Mucosa of stomach (tissue), 1 donor: Measurements from ENCODE around the gene BRD7.

Experiments
- H3K27me3 ChIP-seq: one replicate; pipeline ENCODE4 v1.7.0; 2013; ENCODE audit warnings: mild to moderate bottlenecking, low read length; ENCODE audit not compliant: control insufficient read depth, insufficient read depth
- H3K36me3 ChIP-seq: one replicate; pipeline ENCODE4 v1.7.0; 2013; ENCODE audit warnings: low read length; ENCODE audit not compliant: control insufficient read depth, insufficient read depth
- H3K4me1 ChIP-seq: one replicate; pipeline ENCODE4 v1.7.0; 2013; ENCODE audit warnings: mild to moderate bottlenecking, low read length; ENCODE audit not compliant: control insufficient read depth, insufficient read depth
- H3K4me3 ChIP-seq: one replicate; pipeline ENCODE4 v1.7.0; 2013; ENCODE audit warnings: low read length
- H3K9ac ChIP-seq: one replicate; pipeline ENCODE4 v1.7.0; 2013; ENCODE audit warnings: mild to moderate bottlenecking, low read length, moderate library complexity
- H3K9me3 ChIP-seq: one replicate; pipeline ENCODE4 v1.7.0; 2013; ENCODE audit warnings: mild to moderate bottlenecking, low read length, moderate library complexity; ENCODE audit not compliant: control insufficient read depth
- donor health status: Pancreatic carcinoma.

BRD7 gene

DNA sequence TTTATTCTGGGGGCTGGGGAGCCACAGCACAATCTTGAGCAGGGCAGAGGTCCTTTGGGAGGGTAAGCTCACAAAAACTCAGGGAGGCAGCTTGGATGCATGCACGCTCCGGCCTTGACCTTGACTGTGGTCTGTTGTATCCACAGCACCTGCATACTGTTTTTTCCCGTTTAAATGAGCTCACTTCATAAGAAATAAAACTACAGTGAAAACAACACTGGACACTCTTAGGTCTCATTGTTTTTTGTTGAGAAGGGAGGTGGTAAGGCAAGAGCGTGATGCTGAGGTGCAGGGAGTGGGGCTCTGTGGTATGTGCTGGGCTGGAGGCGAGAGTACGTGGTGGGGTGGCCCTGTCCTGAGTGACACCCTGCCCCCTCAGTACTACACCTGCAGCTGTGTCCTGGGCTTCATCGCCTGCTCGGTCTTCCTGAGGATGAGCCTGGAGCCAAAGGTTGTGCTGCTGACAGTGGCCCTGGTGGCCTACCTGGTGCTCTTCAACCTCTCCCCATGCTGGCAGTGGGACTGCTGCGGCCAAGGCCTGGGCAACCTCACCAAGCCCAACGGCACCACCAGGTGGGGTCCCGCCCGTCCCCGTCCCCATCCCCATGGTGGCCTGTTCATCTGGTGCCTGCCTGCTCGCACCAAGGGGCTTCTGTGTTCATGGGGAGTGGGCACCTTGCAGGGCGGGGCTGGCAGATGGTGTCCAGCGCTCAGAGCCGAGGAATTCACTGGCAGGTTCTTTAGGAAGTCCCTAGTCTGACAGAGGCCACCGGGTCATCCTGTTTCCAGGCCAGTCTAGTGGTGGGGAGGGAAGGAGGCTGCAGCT lies 58.3 kb downstream of the BRD7 start:
- Histone ChIP-seq H3K4me3 (no peak overlapping the region), H3K36me3 (peaks cover 8% of the 10 kb centered on the region), H3K9ac (no peak overlapping the region), H3K9me3 (no peaks in the 10 kb centered on the region), H3K27me3 (no peaks in the 10 kb centered on the region), H3K4me1 (no peaks in the 10 kb centered on the region)

- Histone ChIP-seq H3K36me3 (peaks cover under 1% of the 10 kb centered on the region), H3K9ac (no peak overlapping the region)
These were observed 59.1 kb downstream of the BRD7 start for GRCh38 chr16:50309527-50310307.

DNA sequence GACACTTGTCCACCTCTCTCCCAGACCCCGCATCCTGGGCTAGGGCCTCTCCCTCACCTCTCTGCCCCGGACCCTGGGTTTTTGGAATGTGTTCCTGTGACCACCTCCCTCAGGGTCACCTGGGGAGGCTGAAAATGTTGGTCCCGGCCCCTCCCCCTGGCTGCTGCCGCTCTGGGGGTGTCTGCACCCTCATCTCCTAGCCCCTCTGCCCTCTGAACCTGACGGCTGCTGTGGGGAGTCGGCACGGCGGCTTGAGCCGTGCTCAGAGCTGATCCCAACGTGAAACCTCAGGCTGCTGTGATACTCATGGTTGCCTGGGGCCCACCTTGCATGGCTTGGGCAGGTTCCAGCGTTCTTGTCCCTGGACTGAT lies 59.6 kb downstream of the BRD7 start:
- H3K9ac ChIP-seq: no peak overlapping the region
- H3K27me3 ChIP-seq: no peaks in the 10 kb centered on the region
- H3K9me3 ChIP-seq: no peaks in the 10 kb centered on the region
- no peak overlapping the region for H3K4me3 ChIP-seq
- no peaks in the 10 kb centered on the region for H3K36me3 ChIP-seq
- no peaks in the 10 kb centered on the region for H3K4me1 ChIP-seq

More at GRCh38 chr16:50309527-50310307, 59.1 kb downstream of the BRD7 start:
- H3K4me3 ChIP-seq: no peak overlapping the region
- no peaks in the 10 kb centered on the region for H3K4me1 ChIP-seq
- no peaks in the 10 kb centered on the region for H3K27me3 ChIP-seq
- no peaks in the 10 kb centered on the region for H3K9me3 ChIP-seq

- no peaks in the 10 kb centered on the region for H3K36me3 ChIP-seq
- peaks cover 4% of the 10 kb centered on the region for H3K4me1 ChIP-seq
- no peak overlapping the region for H3K4me3 ChIP-seq
- no peaks in the 10 kb centered on the region for H3K27me3 ChIP-seq
- no peak overlapping the region for H3K9ac ChIP-seq
- H3K9me3 ChIP-seq: no peaks in the 10 kb centered on the region
These were observed 60.4 kb downstream of the BRD7 start for GRCh38 chr16:50308237-50308965.

DNA sequence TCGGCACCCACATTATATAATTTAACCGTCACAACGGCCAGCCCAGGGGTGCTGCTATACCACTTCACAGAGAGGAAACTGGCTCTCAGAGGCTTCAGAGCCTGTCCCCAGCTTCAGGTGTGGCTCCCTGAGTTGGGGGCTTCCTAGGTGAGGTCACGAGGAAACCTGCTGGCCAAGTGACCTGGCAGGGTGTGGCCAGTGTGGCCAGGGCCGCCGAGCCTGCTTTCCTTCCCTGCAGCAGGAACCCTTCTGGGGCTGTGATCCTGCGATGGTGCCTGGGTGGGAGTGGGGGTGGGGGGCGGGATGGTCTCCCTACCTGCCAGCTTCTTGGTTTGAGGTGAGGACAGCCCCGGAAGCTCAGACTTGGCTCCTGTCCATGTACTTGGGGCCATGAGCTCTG lies 62.5 kb downstream of the BRD7 start:
- H3K9me3 ChIP-seq: no peaks in the 10 kb centered on the region
- H3K27me3 ChIP-seq: no peaks in the 10 kb centered on the region
- peaks cover 14% of the 10 kb centered on the region for H3K4me1 ChIP-seq
- no peak overlapping the region for H3K9ac ChIP-seq
- H3K36me3 ChIP-seq: no peaks in the 10 kb centered on the region
- H3K4me3 ChIP-seq: no peak overlapping the region

DNA sequence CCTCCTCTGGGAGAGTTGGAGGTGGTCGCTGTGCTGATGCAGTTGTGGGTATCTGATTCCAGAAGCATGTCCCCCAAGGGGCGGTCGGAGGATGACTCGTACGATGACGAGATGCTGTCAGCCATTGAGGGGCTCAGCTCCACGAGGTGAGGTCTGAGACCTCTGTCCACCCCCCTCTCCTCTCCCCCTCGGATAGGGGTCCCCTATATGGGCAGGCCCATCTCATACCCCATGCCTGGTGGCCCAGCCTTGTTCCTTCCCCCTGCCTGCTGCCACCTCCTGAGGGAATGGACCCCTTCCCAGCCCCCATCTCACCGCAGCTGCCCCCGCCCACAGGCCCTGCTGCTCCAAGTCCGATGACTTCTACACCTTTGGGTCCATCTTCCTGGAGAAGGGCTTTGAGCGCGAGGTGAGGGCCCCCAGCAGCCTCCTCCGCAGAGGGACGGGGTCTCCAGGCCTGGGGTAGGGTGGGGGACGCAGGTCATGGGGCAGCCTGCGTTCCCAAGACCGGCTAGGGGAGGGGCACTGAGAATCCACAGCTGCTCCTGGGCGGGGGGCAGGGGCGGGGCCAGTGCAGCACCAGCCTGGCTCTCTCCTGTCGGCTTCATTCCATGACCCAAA lies 63.2 kb downstream of the BRD7 start:
- Histone ChIP-seq H3K27me3 (no peaks in the 10 kb centered on the region), H3K36me3 (no peaks in the 10 kb centered on the region), H3K4me1 (peaks cover 19% of the 10 kb centered on the region), H3K9me3 (no peaks in the 10 kb centered on the region), H3K9ac (no peak overlapping the region), H3K4me3 (no peak overlapping the region)

- Histone ChIP-seq H3K36me3 (no peaks in the 10 kb centered on the region), H3K9ac (no peak overlapping the region)
These were observed 64.0 kb downstream of the BRD7 start for GRCh38 chr16:50304467-50305440.

GRCh38 chr16:50303605-50304466 lies 65.0 kb downstream of the BRD7 start:
- no peaks in the 10 kb centered on the region for H3K9me3 ChIP-seq
- H3K27me3 ChIP-seq: no peaks in the 10 kb centered on the region
- H3K4me1 ChIP-seq: peaks cover 19% of the 10 kb centered on the region
- no peak overlapping the region for H3K9ac ChIP-seq
- H3K4me3 ChIP-seq: no peak overlapping the region
- H3K36me3 ChIP-seq: no peaks in the 10 kb centered on the region

More at GRCh38 chr16:50304467-50305440, 64.0 kb downstream of the BRD7 start:
- Histone ChIP-seq H3K9me3 (no peaks in the 10 kb centered on the region), H3K4me1 (peaks cover 19% of the 10 kb centered on the region), H3K27me3 (no peaks in the 10 kb centered on the region), H3K4me3 (no peak overlapping the region)

DNA sequence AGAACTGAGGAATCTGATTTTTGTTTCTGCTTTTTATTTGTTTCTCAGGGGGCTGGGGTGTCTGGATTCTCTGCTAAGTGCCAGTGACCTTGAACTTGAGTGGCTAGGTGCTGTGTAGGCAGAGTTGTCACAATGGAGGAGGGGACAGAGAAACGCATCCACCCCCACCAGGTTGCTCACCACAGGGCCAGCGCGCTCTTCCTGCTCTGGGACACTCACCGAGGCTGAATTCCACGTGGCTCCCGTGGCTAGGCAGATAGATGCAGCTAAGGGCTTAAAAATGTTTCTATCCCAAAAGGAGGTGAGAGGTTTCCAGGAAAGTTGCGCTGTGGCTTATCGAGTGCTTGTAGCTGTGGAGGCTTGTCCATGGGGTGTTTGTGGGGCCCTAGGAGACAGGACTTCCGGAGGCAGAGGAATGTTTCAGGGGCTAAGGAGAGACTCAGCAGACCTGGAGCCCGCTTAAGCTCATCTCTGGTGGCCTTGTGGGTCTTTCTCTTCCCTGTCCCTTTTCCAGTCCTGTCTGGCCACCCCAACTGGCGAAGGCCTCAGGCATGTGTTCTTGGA lies 65.7 kb downstream of the BRD7 start:
- H3K36me3 ChIP-seq: no peaks in the 10 kb centered on the region
- no peak overlapping the region for H3K4me3 ChIP-seq
- H3K4me1 ChIP-seq: peaks cover 19% of the 10 kb centered on the region
- H3K9me3 ChIP-seq: no peaks in the 10 kb centered on the region
- no peaks in the 10 kb centered on the region for H3K27me3 ChIP-seq
- no peak overlapping the region for H3K9ac ChIP-seq

GRCh38 chr16:50302472-50303005 lies 66.2 kb downstream of the BRD7 start:
- Histone ChIP-seq H3K4me1 (peaks cover 19% of the 10 kb centered on the region), H3K4me3 (no peak overlapping the region), H3K9ac (no peak overlapping the region), H3K9me3 (no peaks in the 10 kb centered on the region), H3K36me3 (no peaks in the 10 kb centered on the region), H3K27me3 (no peaks in the 10 kb centered on the region)
